ENCODE results near the gene KBTBD12. TPM values are rescaled to one million over a fixed set of nuclear protein-coding genes. Genes with fewer than 3 reads are reported as not detected.
A peak's percentile ranks its signal among the peaks of the same experiment; 100 is the strongest.

The KBTBD12 gene
- total RNA-seq, 2 donors from 2014 or later = 2.1 to 3.0 TPM

GRCh38 chr3:127940116-127940515 is 25.1 kb downstream of the KBTBD12 start:
- intact Hi-C loops (cut with DNase I) = no loop called here
- no peak for DNase-seq (ENCODE audit: low spot score)

GRCh38 chr3:127942613-127943012 is 27.6 kb downstream of the KBTBD12 start:
- intact Hi-C loops (cut with DNase I) = no loop called here
- DNase-seq (ENCODE audit: low spot score) = no peak

- no peak for DNase-seq (ENCODE audit: low spot score)
- intact Hi-C loops (cut with DNase I) = no loop called here
These were observed 33.2 kb downstream of the KBTBD12 start for GRCh38 chr3:127948211-127948610.

- DNase-seq (ENCODE audit: low spot score) = no peak
- intact Hi-C loops (cut with DNase I) = loop anchor here in 1 of 2 donors (10.0 kb wide), 1 partner anchor 125 kb away; the partner anchor contains the start of gene MGLL
These were observed 34.5 kb downstream of the KBTBD12 start for GRCh38 chr3:127949446-127950055.

- peak; percentile 71 for DNase-seq (ENCODE audit: low spot score)
- intact Hi-C loops (cut with DNase I) = loop anchor here in 1 of 2 donors (10.0 kb wide), 1 partner anchor 126 kb away; the partner anchor contains the start of gene MGLL
These were observed 36.2 kb downstream of the KBTBD12 start for GRCh38 chr3:127951276-127951675.

GRCh38 chr3:127953091-127954035 is 38.3 kb downstream of the KBTBD12 start:
- no peak for DNase-seq (ENCODE audit: low spot score)
- intact Hi-C loops (cut with DNase I) = loop anchor here in 1 of 2 donors (10.0 kb wide), 1 partner anchor 129 kb away; the partner anchor contains the start of gene MGLL

GRCh38 chr3:127954640-127955039 is 39.6 kb downstream of the KBTBD12 start:
- no peak for DNase-seq (ENCODE audit: low spot score)
- intact Hi-C loops (cut with DNase I) = loop anchor here in 1 of 2 donors (10.0 kb wide), 1 partner anchor 130 kb away; the partner anchor contains the start of gene MGLL

- DNase-seq (ENCODE audit: low spot score) = no peak
- intact Hi-C loops (cut with DNase I) = loop anchor here in 1 of 2 donors (10.0 kb wide), 1 partner anchor 131 kb away; the partner anchor contains the start of gene MGLL
These were observed 40.7 kb downstream of the KBTBD12 start for GRCh38 chr3:127955728-127956127.

- intact Hi-C loops (cut with DNase I) = loop anchor here in 1 of 2 donors (10.0 kb wide), 1 partner anchor 134 kb away; the partner anchor contains the start of gene MGLL
- DNase-seq (ENCODE audit: low spot score) = no peak
These were observed 44.0 kb downstream of the KBTBD12 start for GRCh38 chr3:127959041-127959440.

GRCh38 chr3:127959873-127960272 is 44.8 kb downstream of the KBTBD12 start:
- intact Hi-C loops (cut with DNase I) = loop anchor here in 1 of 2 donors (10.0 kb wide), 1 partner anchor 135 kb away; the partner anchor contains the start of gene MGLL
- DNase-seq (ENCODE audit: low spot score) = no peak

- DNase-seq (ENCODE audit: low spot score) = no peak
- intact Hi-C loops (cut with DNase I) = no loop called here
These were observed 45.5 kb downstream of the KBTBD12 start for GRCh38 chr3:127960421-127960965.

- intact Hi-C loops (cut with DNase I) = no loop called here
- no peak for DNase-seq (ENCODE audit: low spot score)
These were observed 46.1 kb downstream of the KBTBD12 start for GRCh38 chr3:127961124-127961523.

- DNase-seq (ENCODE audit: low spot score) = no peak
- intact Hi-C loops (cut with DNase I) = no loop called here
These were observed 46.9 kb downstream of the KBTBD12 start for GRCh38 chr3:127961963-127962362.

- intact Hi-C loops (cut with DNase I) = no loop called here
- no peak for DNase-seq (ENCODE audit: low spot score)
These were observed 47.9 kb downstream of the KBTBD12 start for GRCh38 chr3:127962937-127963336.

- DNase-seq (ENCODE audit: low spot score) = no peak
- intact Hi-C loops (cut with DNase I) = no loop called here
These were observed 49.0 kb downstream of the KBTBD12 start for GRCh38 chr3:127964053-127964452.

GRCh38 chr3:127964816-127965215 is 49.8 kb downstream of the KBTBD12 start:
- intact Hi-C loops (cut with DNase I) = loop anchor here in 1 of 2 donors (5.0 kb wide), 1 partner anchor 313 kb away; no protein-coding TSS in a partner anchor
- DNase-seq (ENCODE audit: low spot score) = no peak

- intact Hi-C loops (cut with DNase I) = loop anchor here (2.0 to 5.0 kb wide), 2 partner anchors 315 to 317 kb away; no protein-coding TSS in a partner anchor
- no peak for DNase-seq (ENCODE audit: low spot score)
These were observed 52.3 kb downstream of the KBTBD12 start for GRCh38 chr3:127967316-127967715.

- intact Hi-C loops (cut with DNase I) = no loop called here
- no peak for DNase-seq (ENCODE audit: low spot score)
These were observed 56.0 kb downstream of the KBTBD12 start for GRCh38 chr3:127970966-127971592.

- no peak for DNase-seq (ENCODE audit: low spot score)
- intact Hi-C loops (cut with DNase I) = no loop called here
These were observed 59.2 kb downstream of the KBTBD12 start for GRCh38 chr3:127974226-127974625.
